Measurements from ENCODE around the gene ARHGEF4. TPM values are rescaled to one million over a fixed set of nuclear protein-coding genes. Genes with fewer than 3 reads are reported as not detected.
A peak's percentile ranks its signal among the peaks of the same experiment; 100 is the strongest.

The ARHGEF4 gene
- total and polyA plus RNA-seq, 2 donors from 2014 or later = 0.90 to 0.94 TPM

DNA sequence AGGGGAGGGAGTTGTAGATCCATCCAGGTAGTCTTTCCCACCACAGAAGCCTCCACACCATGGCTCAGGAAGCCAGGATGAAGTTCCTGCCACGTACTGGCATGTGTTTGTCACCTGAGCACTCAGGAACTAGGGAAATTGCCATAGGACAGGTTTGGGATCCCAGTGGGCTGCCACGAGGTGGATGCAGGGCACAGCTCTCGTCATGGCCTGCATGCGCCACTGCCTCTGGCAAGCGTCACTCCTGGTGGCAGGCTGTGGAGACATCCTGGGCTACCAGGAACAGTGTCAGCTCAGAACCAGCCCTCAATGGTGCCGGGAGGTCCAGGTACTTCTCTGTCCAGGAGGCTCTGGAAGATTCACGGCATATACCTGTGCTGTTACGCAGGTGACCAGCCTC lies 3.8 kb downstream of the ARHGEF4 start:
- Histone ChIP-seq H3K36me3 (ENCODE audit: control insufficient read depth in 2 of 3, insufficient read depth in 3 of 3, low read length in 3 of 3) (no peaks in the 10 kb centered on the region), H3K4me1 (ENCODE audit: control insufficient read depth in 2 of 3, insufficient read depth in 2 of 3, low read depth in 1 of 3, low read length in 3 of 3) (no peaks in the 10 kb centered on the region), H3K9me3 (ENCODE audit: control insufficient read depth in 2 of 3, insufficient read depth in 1 of 3, low read length in 3 of 3) (no peaks in the 10 kb centered on the region), H3K4me3 (ENCODE audit: low read length in 3 of 3) (no peak overlapping the region), H3K9ac (ENCODE audit: low read length in 3 of 3) (no peak overlapping the region), H3K27me3 (ENCODE audit: control insufficient read depth, insufficient read depth, low read length) (no peaks in the 10 kb centered on the region), H3K27ac (ENCODE audit: low read depth in 2 of 2, low read length in 2 of 2) (no peak overlapping the region)
- TF ChIP-seq, protein P1, sequence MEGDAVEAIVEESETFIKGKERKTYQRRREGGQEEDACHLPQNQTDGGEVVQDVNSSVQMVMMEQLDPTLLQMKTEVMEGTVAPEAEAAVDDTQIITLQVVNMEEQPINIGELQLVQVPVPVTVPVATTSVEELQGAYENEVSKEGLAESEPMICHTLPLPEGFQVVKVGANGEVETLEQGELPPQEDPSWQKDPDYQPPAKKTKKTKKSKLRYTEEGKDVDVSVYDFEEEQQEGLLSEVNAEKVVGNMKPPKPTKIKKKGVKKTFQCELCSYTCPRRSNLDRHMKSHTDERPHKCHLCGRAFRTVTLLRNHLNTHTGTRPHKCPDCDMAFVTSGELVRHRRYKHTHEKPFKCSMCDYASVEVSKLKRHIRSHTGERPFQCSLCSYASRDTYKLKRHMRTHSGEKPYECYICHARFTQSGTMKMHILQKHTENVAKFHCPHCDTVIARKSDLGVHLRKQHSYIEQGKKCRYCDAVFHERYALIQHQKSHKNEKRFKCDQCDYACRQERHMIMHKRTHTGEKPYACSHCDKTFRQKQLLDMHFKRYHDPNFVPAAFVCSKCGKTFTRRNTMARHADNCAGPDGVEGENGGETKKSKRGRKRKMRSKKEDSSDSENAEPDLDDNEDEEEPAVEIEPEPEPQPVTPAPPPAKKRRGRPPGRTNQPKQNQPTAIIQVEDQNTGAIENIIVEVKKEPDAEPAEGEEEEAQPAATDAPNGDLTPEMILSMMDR (IDR thresholded peaks at IDR 0.05; ENCODE audit: borderline replicate concordance, extremely low read depth, insufficient read depth) = no peak
- intact Hi-C loops (cut with DNase I) = no loop called here
- DNase-seq (peak in 1 of 5 donors; percentile 46), FAIRE-seq (no peak)

DNA sequence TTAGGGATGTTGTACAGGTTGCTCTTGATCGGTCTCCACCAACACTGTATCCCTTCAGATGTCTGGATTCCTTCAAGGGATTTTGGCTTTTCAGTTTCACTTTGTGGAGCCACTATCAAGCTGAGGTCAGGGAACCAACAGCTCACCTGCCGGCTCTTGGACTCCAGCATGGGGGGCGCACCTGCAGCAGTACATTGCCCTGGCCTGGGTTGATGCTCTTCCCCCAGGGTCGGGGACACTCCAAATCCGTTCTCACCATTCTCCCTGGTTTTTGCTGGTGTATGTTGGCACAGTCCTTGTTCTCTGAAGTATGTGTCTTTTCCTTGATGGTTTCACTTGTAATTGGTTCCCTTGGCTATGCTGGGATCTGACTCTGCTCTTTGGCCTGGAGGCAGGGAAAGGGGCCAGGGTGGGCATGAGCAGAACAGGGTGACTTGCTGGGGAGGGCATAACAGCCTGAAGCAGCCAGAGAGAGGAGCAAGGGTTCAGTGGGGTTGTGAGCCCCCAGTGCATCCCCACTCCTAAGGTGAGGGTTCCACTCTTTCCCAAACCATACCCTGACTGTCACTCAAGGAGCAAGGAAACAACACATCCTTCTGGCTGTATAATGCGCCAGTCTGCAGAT lies 5.1 kb downstream of the ARHGEF4 start:
- no peaks in the 10 kb centered on the region for H3K4me1 ChIP-seq (ENCODE audit: control insufficient read depth in 2 of 3, insufficient read depth in 2 of 3, low read depth in 1 of 3, low read length in 3 of 3)
- H3K27me3 ChIP-seq (ENCODE audit: control insufficient read depth, insufficient read depth, low read length) = no peaks in the 10 kb centered on the region

DNA sequence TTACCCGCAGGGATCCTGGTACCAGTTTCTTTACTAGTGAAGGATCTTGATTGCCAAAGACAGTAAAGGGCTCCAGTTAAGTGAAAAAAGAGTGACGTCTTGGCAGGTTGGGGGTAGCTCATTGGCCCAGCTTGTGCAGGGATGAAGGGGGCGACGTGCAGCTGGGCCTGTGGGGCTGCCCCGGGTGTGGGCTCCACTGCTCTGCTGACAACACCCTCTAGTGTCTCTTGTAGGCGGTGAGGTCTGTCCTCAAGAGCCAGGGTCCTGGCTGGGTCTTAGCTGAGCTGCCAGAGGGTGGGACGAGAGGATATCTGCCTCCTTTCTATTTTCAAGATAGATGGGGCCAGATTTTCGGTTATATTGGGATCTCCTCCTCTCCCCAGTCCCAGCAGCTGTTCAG lies 6.1 kb downstream of the ARHGEF4 start:
- Histone ChIP-seq H3K4me3 (ENCODE audit: low read length in 3 of 3) (no peak overlapping the region), H3K9ac (ENCODE audit: low read length in 3 of 3) (no peak overlapping the region), H3K36me3 (ENCODE audit: control insufficient read depth in 2 of 3, insufficient read depth in 3 of 3, low read length in 3 of 3) (no peaks in the 10 kb centered on the region), H3K4me1 (ENCODE audit: control insufficient read depth in 2 of 3, insufficient read depth in 2 of 3, low read depth in 1 of 3, low read length in 3 of 3) (no peaks in the 10 kb centered on the region), H3K9me3 (ENCODE audit: control insufficient read depth in 2 of 3, insufficient read depth in 1 of 3, low read length in 3 of 3) (no peaks in the 10 kb centered on the region), H3K27ac (ENCODE audit: low read depth in 2 of 2, low read length in 2 of 2) (no peak overlapping the region), H3K27me3 (ENCODE audit: control insufficient read depth, insufficient read depth, low read length) (no peaks in the 10 kb centered on the region)
- TF ChIP-seq, protein P1 (IDR thresholded peaks at IDR 0.05; ENCODE audit: borderline replicate concordance, extremely low read depth, insufficient read depth) = no peak
- intact Hi-C loops (cut with DNase I) = no loop called here
- DNase-seq (peak in 1 of 5 donors; percentile 31), FAIRE-seq (no peak)

More for the DNA sequence above, 5.1 kb downstream of the ARHGEF4 start:
- no peak overlapping the region for H3K9ac ChIP-seq (ENCODE audit: low read length in 3 of 3)
- H3K4me3 ChIP-seq (ENCODE audit: low read length in 3 of 3) = no peak overlapping the region
- no peaks in the 10 kb centered on the region for H3K9me3 ChIP-seq (ENCODE audit: control insufficient read depth in 2 of 3, insufficient read depth in 1 of 3, low read length in 3 of 3)
- DNase-seq (peak in 1 of 5 donors; percentile 15), FAIRE-seq (no peak)
- H3K36me3 ChIP-seq (ENCODE audit: control insufficient read depth in 2 of 3, insufficient read depth in 3 of 3, low read length in 3 of 3) = no peaks in the 10 kb centered on the region
- no peak overlapping the region for H3K27ac ChIP-seq (ENCODE audit: low read depth in 2 of 2, low read length in 2 of 2)
- TF ChIP-seq, protein P1 (IDR thresholded peaks at IDR 0.05; ENCODE audit: borderline replicate concordance, extremely low read depth, insufficient read depth) = no peak
- intact Hi-C loops (cut with DNase I) = no loop called here

All from kidney (tissue), 14 donors.